ENCODE results near the gene ELFN2.

Gene ELFN2

GRCh38 chr22:37336579-37336978, 90.7 kb downstream of the ELFN2 start:
- Histone ChIP-seq H2BK5ac (ENCODE audit: low read length) (no peak overlapping the region), H2AK5ac (ENCODE audit: low read depth, low read length) (no peak overlapping the region), H3K27me3 (ENCODE audit: control insufficient read depth in 3 of 3, insufficient read depth in 3 of 3, low read depth in 1 of 3, low read length in 3 of 3) (peaks cover 0 to 97% (median 34%) of the 10 kb centered on the region in 3 experiments), H2BK12ac (ENCODE audit: low read length) (no peak overlapping the region), H3K4ac (ENCODE audit: low read length) (no peak overlapping the region), H2BK15ac (ENCODE audit: low read length) (peak overlapping the region; percentile 87), H4K8ac (ENCODE audit: low read depth, low read length) (no peak overlapping the region), H3K36me3 (replicated peaks in 1 of 2; ENCODE audit: control insufficient read depth in 2 of 2, insufficient read depth in 2 of 2, low read length in 2 of 2) (no peaks in the 10 kb centered on the region), H3K9me3 (replicated peaks in 1 of 2; ENCODE audit: control insufficient read depth in 2 of 2, insufficient read depth in 1 of 2, low read depth in 1 of 2, low read length in 2 of 2) (no peaks in the 10 kb centered on the region), H3K4me2 (ENCODE audit: insufficient read depth, low read length, poor library complexity, severe bottlenecking) (no peak overlapping the region), H3K23ac (ENCODE audit: low read depth, low read length, poor library complexity) (no peak overlapping the region), H3K18ac (ENCODE audit: low read length) (no peak overlapping the region), H3K9ac (ENCODE audit: low read depth, low read length, poor library complexity) (no peak overlapping the region), H4K91ac (ENCODE audit: low read depth, low read length, poor library complexity) (no peak overlapping the region), H3K79me1 (ENCODE audit: low read depth, low read length) (peaks cover 2% of the 10 kb centered on the region), H2BK120ac (ENCODE audit: low read depth, low read length) (no peak overlapping the region), H3K14ac (ENCODE audit: low read length) (no peak overlapping the region), H3K27ac (replicated peaks; ENCODE audit: low read length) (no peak overlapping the region), H3K4me1 (ENCODE audit: control insufficient read depth in 2 of 2, insufficient read depth in 1 of 2, low read depth in 1 of 2, low read length in 2 of 2) (peaks cover 0 to 23% of the 10 kb centered on the region in 2 donors), H2AFZ (ENCODE audit: low read length) (no peak overlapping the region), H3K4me3 (ENCODE audit: low read length in 2 of 2) (no peak overlapping the region)
- WGBS, 2 donors (ENCODE audit: extremely low coverage in 2 of 2, insufficient read length in 2 of 2, insufficient replicate concordance in 1 of 2) = no CpG with 5 or more reads among the region's 8 CpGs
- DNase-seq (ENCODE audit: low spot score) = no peak

- Histone ChIP-seq H3K4me3 (ENCODE audit: low read length in 2 of 2) (no peak overlapping the region), H3K27me3 (ENCODE audit: control insufficient read depth in 3 of 3, insufficient read depth in 3 of 3, low read depth in 1 of 3, low read length in 3 of 3) (peaks cover 0 to 95% (median 30%) of the 10 kb centered on the region in 3 experiments), H2AFZ (ENCODE audit: low read length) (no peak overlapping the region), H3K9ac (ENCODE audit: low read depth, low read length, poor library complexity) (no peak overlapping the region), H3K14ac (ENCODE audit: low read length) (no peak overlapping the region), H3K18ac (ENCODE audit: low read length) (peak overlapping the region; percentile 46), H2BK120ac (ENCODE audit: low read depth, low read length) (no peak overlapping the region), H3K27ac (replicated peaks; ENCODE audit: low read length) (no peak overlapping the region), H3K23ac (ENCODE audit: low read depth, low read length, poor library complexity) (no peak overlapping the region), H4K8ac (ENCODE audit: low read depth, low read length) (no peak overlapping the region), H3K79me1 (ENCODE audit: low read depth, low read length) (peaks cover 2% of the 10 kb centered on the region), H2AK5ac (ENCODE audit: low read depth, low read length) (no peak overlapping the region), H2BK15ac (ENCODE audit: low read length) (no peak overlapping the region), H3K9me3 (replicated peaks in 1 of 2; ENCODE audit: control insufficient read depth in 2 of 2, insufficient read depth in 1 of 2, low read depth in 1 of 2, low read length in 2 of 2) (no peaks in the 10 kb centered on the region), H2BK12ac (ENCODE audit: low read length) (no peak overlapping the region), H3K36me3 (replicated peaks in 1 of 2; ENCODE audit: control insufficient read depth in 2 of 2, insufficient read depth in 2 of 2, low read length in 2 of 2) (no peaks in the 10 kb centered on the region), H4K91ac (ENCODE audit: low read depth, low read length, poor library complexity) (no peak overlapping the region), H2BK5ac (ENCODE audit: low read length) (no peak overlapping the region), H3K4me1 (ENCODE audit: control insufficient read depth in 2 of 2, insufficient read depth in 1 of 2, low read depth in 1 of 2, low read length in 2 of 2) (peaks cover under 1 to 20% of the 10 kb centered on the region in 2 donors), H3K4me2 (ENCODE audit: insufficient read depth, low read length, poor library complexity, severe bottlenecking) (no peak overlapping the region), H3K4ac (ENCODE audit: low read length) (no peak overlapping the region)
- WGBS, 2 donors (ENCODE audit: extremely low coverage in 2 of 2, insufficient read length in 2 of 2, insufficient replicate concordance in 1 of 2) = no CpG with 5 or more reads among the region's 7 CpGs
- DNase-seq (ENCODE audit: low spot score) = no peak
Measured at GRCh38 chr22:37335806-37336199, 91.5 kb downstream of the ELFN2 start.

- WGBS, 2 donors (ENCODE audit: extremely low coverage in 2 of 2, insufficient read length in 2 of 2, insufficient replicate concordance in 1 of 2) = no CpG with 5 or more reads among the region's 50 CpGs
- peaks cover 0 to 88% (median 29%) of the 10 kb centered on the region in 3 experiments for H3K27me3 ChIP-seq (ENCODE audit: control insufficient read depth in 3 of 3, insufficient read depth in 3 of 3, low read depth in 1 of 3, low read length in 3 of 3)
- no peak overlapping the region for H2BK120ac ChIP-seq (ENCODE audit: low read depth, low read length)
Measured at GRCh38 chr22:37334859-37335805, 92.1 kb downstream of the ELFN2 start.

GRCh38 chr22:37334461-37334858, 92.8 kb downstream of the ELFN2 start:
- Histone ChIP-seq H3K18ac (ENCODE audit: low read length) (peak overlapping the region; percentile 83), H3K36me3 (replicated peaks in 1 of 2; ENCODE audit: control insufficient read depth in 2 of 2, insufficient read depth in 2 of 2, low read length in 2 of 2) (no peaks in the 10 kb centered on the region), H3K23ac (ENCODE audit: low read depth, low read length, poor library complexity) (peak overlapping the region; percentile 14), H2AFZ (ENCODE audit: low read length) (no peak overlapping the region), H3K14ac (ENCODE audit: low read length) (no peak overlapping the region), H3K4me1 (ENCODE audit: control insufficient read depth in 2 of 2, insufficient read depth in 1 of 2, low read depth in 1 of 2, low read length in 2 of 2) (peaks cover 6 to 18% of the 10 kb centered on the region in 2 donors), H4K91ac (ENCODE audit: low read depth, low read length, poor library complexity) (no peak overlapping the region), H3K27me3 (ENCODE audit: control insufficient read depth in 3 of 3, insufficient read depth in 3 of 3, low read depth in 1 of 3, low read length in 3 of 3) (peaks cover 0 to 86% (median 26%) of the 10 kb centered on the region in 3 experiments), H2BK5ac (ENCODE audit: low read length) (no peak overlapping the region), H3K9me3 (replicated peaks in 1 of 2; ENCODE audit: control insufficient read depth in 2 of 2, insufficient read depth in 1 of 2, low read depth in 1 of 2, low read length in 2 of 2) (no peaks in the 10 kb centered on the region), H3K79me1 (ENCODE audit: low read depth, low read length) (peaks cover 2% of the 10 kb centered on the region), H2BK120ac (ENCODE audit: low read depth, low read length) (no peak overlapping the region), H3K4me2 (ENCODE audit: insufficient read depth, low read length, poor library complexity, severe bottlenecking) (peak overlapping the region; percentile 45), H3K9ac (ENCODE audit: low read depth, low read length, poor library complexity) (no peak overlapping the region), H2AK5ac (ENCODE audit: low read depth, low read length) (peak overlapping the region; percentile 40), H2BK15ac (ENCODE audit: low read length) (no peak overlapping the region), H3K27ac (replicated peaks; ENCODE audit: low read length) (no peak overlapping the region), H4K8ac (ENCODE audit: low read depth, low read length) (no peak overlapping the region), H3K4ac (ENCODE audit: low read length) (peak overlapping the region; percentile 4), H3K4me3 (ENCODE audit: low read length in 2 of 2) (peak overlapping the region in 1 of 2 donors; percentile 55), H2BK12ac (ENCODE audit: low read length) (no peak overlapping the region)
- no peak for DNase-seq (ENCODE audit: low spot score)
- WGBS, 2 donors (ENCODE audit: extremely low coverage in 2 of 2, insufficient read length in 2 of 2, insufficient replicate concordance in 1 of 2) = no CpG with 5 or more reads among the region's 42 CpGs

More at GRCh38 chr22:37334859-37335805, 92.1 kb downstream of the ELFN2 start:
- Histone ChIP-seq H2AFZ (ENCODE audit: low read length) (no peak overlapping the region), H3K27ac (replicated peaks; ENCODE audit: low read length) (no peak overlapping the region), H3K23ac (ENCODE audit: low read depth, low read length, poor library complexity) (peak overlapping the region; percentile 14), H3K4me3 (ENCODE audit: low read length in 2 of 2) (peak overlapping the region in 1 of 2 donors; percentile 55), H3K79me1 (ENCODE audit: low read depth, low read length) (peaks cover 2% of the 10 kb centered on the region), H3K14ac (ENCODE audit: low read length) (peak overlapping the region; percentile 6), H3K36me3 (replicated peaks in 1 of 2; ENCODE audit: control insufficient read depth in 2 of 2, insufficient read depth in 2 of 2, low read length in 2 of 2) (no peaks in the 10 kb centered on the region), H3K9me3 (replicated peaks in 1 of 2; ENCODE audit: control insufficient read depth in 2 of 2, insufficient read depth in 1 of 2, low read depth in 1 of 2, low read length in 2 of 2) (no peaks in the 10 kb centered on the region), H3K4me2 (ENCODE audit: insufficient read depth, low read length, poor library complexity, severe bottlenecking) (peak overlapping the region; percentile 45), H3K18ac (ENCODE audit: low read length) (peak overlapping the region; percentile 83), H3K4me1 (ENCODE audit: control insufficient read depth in 2 of 2, insufficient read depth in 1 of 2, low read depth in 1 of 2, low read length in 2 of 2) (peaks cover 6 to 18% of the 10 kb centered on the region in 2 donors), H3K4ac (ENCODE audit: low read length) (peak overlapping the region; percentile 4), H4K91ac (ENCODE audit: low read depth, low read length, poor library complexity) (no peak overlapping the region), H2BK15ac (ENCODE audit: low read length) (no peak overlapping the region), H2AK5ac (ENCODE audit: low read depth, low read length) (peak overlapping the region; percentile 40), H3K9ac (ENCODE audit: low read depth, low read length, poor library complexity) (peak overlapping the region; percentile 60), H4K8ac (ENCODE audit: low read depth, low read length) (no peak overlapping the region), H2BK12ac (ENCODE audit: low read length) (peak overlapping the region; percentile 18), H2BK5ac (ENCODE audit: low read length) (no peak overlapping the region)
- no peak for DNase-seq (ENCODE audit: low spot score)
